Activated T-cell treated with anti-CD3 and anti-CD28 coated beads, Interleukin-2, amount 50 U/mL, for 1 hour (primary cell): ENCODE results near the gene HOGA1.

Experiments
- DNase-seq: peaks from one replicate; pipeline ENCODE4 v3.0.0-alpha.2; 2020

HOGA1 gene

DNA sequence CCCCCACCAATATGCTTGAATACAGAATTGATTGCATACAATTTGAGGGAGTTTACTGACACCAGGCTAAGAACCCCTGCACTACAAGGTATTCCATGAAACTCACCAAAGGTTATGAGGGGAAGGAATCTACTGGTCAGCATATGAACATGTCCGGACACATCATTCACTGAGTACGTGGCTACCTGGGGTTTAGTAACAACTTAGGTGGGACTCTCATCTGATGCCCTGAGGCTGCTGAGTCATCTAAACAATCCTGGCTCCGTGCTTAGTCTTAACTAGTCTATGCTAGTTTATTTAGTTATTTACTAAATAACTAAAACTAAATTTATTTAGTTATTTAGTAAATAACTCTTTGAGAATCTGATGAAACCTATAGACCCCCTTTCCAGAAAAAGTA, 67.6 kb downstream of the HOGA1 start:
- no peak for DNase-seq

DNA sequence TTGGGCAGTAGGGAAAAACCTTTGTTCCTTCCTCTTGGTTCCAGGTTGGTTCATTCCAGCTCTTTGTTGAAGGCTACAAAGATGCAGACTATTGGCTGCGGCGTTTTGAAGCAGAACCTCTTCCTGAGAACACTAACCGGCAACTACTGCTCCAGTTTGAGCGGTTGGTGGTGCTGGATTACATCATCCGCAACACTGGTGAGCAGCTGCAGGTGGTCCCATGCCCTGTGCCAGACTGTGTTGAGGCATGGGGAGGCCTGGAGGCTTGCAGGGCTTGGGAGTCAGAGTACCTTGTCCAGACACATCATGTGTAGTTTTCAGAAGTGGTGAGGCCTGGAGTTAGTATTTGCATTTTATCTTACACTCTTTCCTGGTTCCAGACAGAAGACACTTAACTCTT, 72.6 kb downstream of the HOGA1 start:
- DNase-seq, result no peak

DNA sequence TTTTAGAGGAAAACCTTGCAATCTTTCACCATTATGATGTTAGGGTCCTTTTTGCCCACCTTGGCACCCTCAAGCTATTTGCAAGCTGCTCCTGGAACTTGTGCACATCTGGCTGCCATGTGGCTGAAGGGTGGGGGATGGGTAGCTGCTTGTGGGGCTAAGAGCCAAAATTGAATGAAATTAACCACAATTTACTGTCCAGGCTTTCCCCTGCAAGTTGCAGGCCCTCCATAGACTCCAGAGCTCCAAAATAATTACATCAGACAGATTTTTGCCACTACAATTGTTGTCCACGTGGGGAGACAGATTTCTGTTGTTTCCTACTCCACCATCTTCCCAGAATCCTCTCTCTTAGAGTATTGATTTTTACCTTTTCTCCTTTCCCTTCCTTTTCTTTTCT, 75.4 kb downstream of the HOGA1 start:
- DNase-seq, result no peak
